Urothelium cell line (cell line): Measurements from ENCODE around the gene CRHBP.
"Not testable (repeated sequence)": the region's sequence is repeated elsewhere in the genome, so short reads cannot be mapped to it uniquely, and the experiment has no call there.

Source experiments
- DNase-seq: peaks from one replicate; pipeline ENCODE4 v3.0.0; 2011; ENCODE audit warnings: low spot score, mixed read lengths
- FAIRE-seq: peaks from 2 replicates; lab custom pipeline; 2011; peaks lifted over from hg19 to GRCh38; lab: Jason Lieb, UNC

The CRHBP gene

GRCh38 chr5:76956033-76956432 lies 3.2 kb downstream of the CRHBP start:
- DNase-seq (no peak), FAIRE-seq (no peak)

DNA sequence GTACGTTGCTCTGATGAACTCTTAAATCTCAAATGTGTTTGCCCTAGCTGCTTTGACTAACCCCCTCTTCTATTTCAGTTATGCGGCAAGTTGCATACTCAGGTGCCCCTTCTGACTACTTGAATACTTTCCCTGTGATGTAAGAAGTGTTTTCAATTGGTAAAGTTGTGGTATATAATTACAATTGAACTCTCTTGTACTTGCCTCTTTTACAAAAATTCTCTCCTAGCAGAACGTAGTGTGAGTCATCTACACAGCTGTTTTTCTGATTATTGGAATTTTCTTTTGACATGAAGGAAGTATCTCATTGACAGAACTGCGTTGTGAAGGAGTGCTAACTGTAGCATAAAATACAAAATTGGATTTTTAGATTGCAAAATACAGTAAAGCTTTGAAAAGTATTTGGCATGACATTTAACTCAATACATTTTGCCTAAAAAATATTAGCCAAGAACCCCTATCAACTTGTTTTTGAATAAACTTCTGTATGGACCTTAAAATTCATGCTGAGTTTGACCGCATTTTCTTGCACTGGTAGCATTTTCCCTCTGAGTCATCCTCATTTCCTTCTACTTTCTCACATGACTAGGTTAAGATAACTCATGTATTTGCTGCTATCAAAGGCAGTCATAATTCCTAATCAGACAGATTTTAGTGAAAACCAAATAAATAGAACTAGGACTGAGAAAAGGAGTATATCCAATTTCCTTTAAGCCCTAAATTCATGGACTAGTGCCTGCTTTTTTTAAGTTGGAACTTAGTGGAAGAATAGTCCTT lies 6.3 kb downstream of the CRHBP start:
- peak; percentile 63 for DNase-seq

DNA sequence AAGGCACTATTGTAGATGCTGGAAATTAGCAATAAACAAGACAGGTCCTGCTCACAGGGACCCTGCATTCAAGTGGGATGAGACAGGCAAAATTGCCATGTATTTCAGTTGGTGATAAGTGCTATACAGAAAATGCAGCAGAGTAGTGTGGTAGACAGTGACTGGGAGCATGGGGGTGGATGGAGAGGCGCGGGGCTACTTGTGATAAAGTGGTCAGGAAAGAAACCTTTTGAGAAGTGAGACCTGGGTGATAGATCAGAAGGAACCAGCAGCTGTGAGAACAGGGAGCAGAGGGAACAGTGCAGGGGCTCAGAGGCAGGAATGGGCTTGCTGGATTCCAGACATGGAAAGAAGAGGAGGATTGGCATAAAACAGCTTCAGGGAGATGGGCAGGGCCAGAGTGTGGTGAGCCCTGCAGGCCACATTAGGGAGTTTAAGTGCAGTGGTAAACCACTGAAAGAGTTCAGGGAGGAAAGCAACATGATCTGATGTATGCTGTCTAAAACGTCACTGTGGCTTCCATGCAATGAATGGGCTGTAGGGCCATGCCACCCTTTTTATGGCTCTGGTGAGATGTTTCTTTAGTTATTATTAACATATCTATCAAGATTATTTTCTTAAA lies 7.3 kb downstream of the CRHBP start:
- no peak for FAIRE-seq
- peak; percentile 65 for DNase-seq

More for the DNA sequence above, 6.3 kb downstream of the CRHBP start:
- FAIRE-seq, result no peak

GRCh38 chr5:76964060-76964459 lies 11.2 kb downstream of the CRHBP start:
- DNase-seq (no peak), FAIRE-seq (no peak)

DNA sequence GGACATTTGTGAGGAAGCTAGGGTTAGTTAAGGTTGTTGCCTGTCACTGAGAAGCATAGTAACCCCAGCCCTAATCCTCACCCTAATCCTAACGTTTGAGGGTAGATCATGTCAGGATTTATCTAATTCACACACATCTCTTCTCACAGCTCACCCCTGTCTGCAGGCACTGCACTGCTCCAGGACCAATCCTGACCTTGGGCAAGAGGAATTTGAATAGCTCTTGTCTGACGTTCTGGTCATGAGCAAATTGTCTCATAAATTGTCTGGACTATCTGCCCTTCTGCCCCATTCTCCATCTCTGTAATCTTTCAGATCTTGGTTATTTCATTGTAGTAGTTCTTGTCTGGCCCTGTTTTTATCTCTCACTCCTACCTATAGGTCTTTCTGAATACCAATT lies 18.7 kb downstream of the CRHBP start:
- FAIRE-seq (no peak), DNase-seq (no peak)

- FAIRE-seq, result no peak
- DNase-seq, result no peak
Observed at GRCh38 chr5:76972689-76973088, 19.8 kb downstream of the CRHBP start.

DNA sequence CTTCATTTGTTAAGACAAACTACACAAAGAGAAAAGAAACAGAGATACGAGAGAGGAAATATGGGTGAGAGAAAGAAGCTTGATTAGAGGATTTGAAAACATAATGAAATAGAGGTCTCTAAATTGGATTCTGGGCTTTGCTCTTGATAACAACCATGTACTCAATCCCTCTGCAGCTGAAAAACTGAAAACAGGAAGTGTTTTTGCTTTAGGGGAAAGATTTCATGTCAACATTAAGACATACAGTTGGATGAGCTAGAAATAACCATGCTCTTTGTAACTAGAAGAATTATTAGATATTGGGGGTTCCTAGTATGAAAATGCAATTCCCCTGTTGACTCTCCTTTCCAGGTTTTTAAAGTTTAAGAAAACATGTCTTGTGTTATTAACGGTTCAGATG lies 21.9 kb downstream of the CRHBP start:
- FAIRE-seq (no peak), DNase-seq (no peak)

- FAIRE-seq (no peak), DNase-seq (no peak)
Observed at GRCh38 chr5:76978869-76979268, 26.0 kb downstream of the CRHBP start.

- FAIRE-seq (no peak), DNase-seq (no peak)
Observed at GRCh38 chr5:76980518-76981144, 27.8 kb downstream of the CRHBP start.

GRCh38 chr5:76982450-76982849 lies 29.6 kb downstream of the CRHBP start:
- DNase-seq (no peak), FAIRE-seq (no peak)

DNA sequence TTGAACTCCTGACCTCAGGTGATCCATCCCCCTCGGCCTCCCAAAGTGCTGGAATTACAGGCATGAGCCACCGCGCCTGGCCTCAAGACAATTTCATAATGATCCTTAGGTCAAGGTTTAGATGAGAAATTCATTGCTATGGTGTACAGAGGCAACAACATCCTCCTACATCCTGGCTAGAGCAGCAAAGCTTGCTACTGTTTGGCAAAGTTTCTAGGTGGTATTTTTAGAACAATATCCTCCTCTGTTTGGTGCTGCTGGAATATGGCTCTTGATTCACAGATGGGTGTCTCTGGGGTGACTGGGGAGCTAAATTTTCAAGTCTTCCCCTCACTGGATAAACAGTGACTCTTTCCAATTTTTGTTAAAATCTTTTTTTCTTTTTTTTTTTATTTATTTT lies 30.6 kb downstream of the CRHBP start:
- DNase-seq, result no peak
- peak; percentile 9 for FAIRE-seq

- DNase-seq (no peak), FAIRE-seq (no peak)
Observed at GRCh38 chr5:76986825-76987526, 34.1 kb downstream of the CRHBP start.

DNA sequence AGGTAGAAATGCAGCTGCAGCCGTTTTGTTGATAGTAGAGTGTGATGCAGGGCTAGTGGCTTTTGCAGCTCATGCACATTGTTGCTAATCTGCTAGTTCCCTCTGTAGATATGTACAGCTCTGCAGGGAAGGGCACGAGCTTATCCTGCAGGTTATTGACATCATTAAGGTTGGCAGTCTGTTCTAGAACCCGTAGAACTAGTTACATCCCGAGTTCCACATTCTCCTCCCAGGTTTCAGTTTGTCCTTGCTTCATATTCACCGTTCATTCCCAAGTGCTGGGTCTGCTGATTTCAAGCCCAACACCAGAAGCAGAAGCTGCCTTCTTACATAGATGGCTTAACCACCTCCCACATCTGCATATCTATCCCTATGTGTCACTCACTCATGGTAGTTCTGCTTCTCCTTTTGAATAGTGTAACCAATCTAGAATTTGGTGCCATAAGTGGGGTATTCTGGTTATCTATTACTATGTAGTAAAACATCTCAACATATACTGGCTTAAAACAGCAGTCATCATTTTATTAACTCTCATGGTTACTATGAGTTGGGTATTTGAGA lies 38.1 kb downstream of the CRHBP start:
- FAIRE-seq (no peak), DNase-seq (no peak)

DNA sequence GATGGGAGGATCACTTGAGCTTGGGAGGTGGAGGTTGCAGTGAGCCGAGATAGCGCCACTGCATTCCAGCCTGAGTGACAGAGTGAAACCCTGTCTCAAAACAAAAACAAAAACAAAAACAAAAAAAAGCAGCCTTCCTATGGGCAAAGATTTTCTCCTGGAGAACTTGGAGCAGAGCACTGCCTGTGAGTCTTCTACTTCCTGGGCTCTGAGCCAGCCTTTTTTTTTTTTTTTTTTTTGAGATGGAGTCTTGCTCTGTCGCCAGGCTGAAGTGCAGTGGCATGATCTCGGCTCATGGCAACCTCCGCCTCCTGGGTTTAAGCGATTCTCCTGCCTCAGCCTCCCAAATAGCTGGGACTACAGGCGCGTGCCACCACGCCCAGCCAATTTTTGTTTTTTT lies 40.6 kb downstream of the CRHBP start:
- DNase-seq, FAIRE-seq: not testable (repeated sequence)

DNA sequence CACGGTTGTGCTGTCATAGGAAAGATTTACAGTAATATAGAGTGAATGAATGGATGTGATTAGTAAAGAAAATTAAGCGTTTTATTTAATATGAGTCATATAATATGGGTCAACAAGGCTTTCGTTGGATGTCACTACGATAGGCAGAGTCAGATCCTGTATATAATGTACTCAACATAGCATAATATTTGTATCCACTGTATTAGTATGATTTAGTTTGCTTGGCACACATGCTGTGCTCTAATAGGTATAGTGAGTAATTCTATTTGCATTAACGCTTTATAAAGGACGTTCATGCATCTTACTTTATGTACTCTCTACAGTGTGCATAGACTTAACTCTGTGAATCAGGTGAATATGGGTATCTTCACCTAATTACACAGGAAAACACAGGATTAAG lies 41.5 kb downstream of the CRHBP start:
- DNase-seq (no peak), FAIRE-seq (no peak)

DNA sequence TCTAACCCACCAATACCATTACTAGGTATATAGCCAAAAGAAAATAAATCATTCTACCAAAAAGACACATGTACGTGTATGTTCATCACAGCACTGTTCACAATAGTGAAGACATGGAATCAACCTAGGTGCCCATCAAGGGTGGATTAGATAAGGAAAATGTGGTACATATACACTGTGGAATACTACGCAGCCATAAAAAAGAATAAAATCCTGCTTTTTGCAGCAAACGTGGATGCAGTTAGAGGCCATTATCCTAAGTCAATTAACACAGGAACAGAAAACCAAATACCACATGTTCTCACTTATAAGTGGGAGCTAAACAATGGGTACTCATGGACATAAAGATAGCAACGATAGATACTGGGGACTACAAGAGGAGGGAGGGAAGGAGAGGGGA lies 45.4 kb downstream of the CRHBP start:
- FAIRE-seq, result peak; percentile 74
- DNase-seq, result not testable (repeated sequence)

- FAIRE-seq (no peak), DNase-seq (peak; percentile 51)
Observed at GRCh38 chr5:76999451-76999850, 46.6 kb downstream of the CRHBP start.

DNA sequence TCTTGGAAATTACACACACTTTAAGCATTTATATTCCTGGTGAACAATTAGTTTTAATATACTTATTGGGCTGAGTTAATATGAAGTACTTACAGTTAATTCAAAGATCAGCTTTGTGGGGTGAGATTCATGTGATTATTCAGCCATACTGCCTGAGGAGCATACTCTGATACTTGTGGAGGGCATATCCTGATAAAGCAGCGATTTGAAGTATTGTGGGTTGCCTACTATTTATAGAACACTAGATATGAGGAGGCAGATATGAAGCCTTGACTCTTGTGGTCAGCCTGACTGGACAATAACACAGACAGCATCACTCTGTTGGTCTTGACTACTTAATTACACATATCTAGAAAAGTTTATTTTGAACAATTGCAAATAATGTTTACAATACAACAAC lies 50.4 kb downstream of the CRHBP start:
- no peak for DNase-seq
- FAIRE-seq, result no peak

DNA sequence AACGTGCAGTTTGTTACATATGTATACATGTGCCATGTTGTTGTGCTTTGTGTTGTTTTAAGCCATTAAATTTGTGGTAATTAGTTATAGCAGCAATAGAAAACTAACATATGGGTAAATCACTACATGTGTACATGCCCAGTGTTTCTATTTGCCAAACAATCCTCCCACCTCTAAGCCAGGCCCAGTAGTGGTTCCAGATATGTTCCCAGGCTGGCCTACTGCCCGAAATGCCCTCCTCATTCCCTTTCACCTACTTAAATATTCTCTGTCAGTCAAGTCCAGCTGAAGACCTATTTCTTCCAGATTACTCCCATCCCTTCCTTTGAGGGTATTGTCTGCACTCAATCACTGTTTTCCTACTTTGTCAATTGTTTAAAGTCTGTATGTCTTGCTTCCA lies 53.3 kb downstream of the CRHBP start:
- no peak for DNase-seq
- FAIRE-seq, result no peak

- no peak for FAIRE-seq
- no peak for DNase-seq
Observed at GRCh38 chr5:77008413-77008812, 55.6 kb downstream of the CRHBP start.

DNA sequence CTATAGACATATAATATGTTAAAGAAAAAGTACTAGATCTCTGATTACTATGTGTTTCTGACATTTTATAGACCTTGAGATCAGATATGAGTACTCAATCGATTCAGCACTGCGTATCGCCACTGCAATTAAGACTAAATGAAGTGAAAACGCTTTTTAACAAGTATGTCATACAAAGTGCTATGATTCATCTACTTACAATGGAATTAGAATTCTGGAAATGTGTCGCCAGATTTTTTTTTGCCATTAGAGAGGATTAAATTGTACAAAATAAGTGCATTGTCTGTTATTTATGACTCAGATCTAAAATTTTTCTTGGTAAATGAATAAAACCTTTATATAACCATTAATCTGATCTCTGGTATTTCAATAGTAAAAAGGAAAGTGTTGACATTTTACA lies 57.4 kb downstream of the CRHBP start:
- DNase-seq (no peak), FAIRE-seq (no peak)
